ENCODE measurements around the gene FAM209B. TPM values are rescaled to one million over a fixed set of nuclear protein-coding genes. Genes with fewer than 3 reads are reported as not detected.

The FAM209B gene
- total RNA-seq, 6 donors from 2014 or later, result 0.64 to 0.89 TPM; not detected in 4

DNA sequence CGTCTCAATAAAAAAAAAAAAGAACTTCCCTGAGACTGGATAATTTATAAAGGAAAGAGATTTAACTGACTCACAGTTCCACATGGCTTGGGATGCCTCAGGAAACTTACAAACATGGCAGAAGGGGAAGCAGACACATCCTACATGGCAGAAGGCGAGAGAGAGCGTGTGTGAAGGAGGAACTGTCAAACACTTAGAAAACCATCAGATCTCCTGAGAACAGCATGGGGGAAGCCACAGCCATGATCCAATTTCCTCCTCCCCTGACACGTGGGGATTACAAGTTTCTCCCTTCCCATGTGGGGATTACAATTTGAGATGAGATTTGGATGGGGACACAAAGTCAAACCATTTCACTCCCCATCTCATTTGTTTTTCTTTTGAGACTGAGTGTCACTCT, 49.5 kb downstream of the FAM209B start:
- TF ChIP-seq, protein P1, sequence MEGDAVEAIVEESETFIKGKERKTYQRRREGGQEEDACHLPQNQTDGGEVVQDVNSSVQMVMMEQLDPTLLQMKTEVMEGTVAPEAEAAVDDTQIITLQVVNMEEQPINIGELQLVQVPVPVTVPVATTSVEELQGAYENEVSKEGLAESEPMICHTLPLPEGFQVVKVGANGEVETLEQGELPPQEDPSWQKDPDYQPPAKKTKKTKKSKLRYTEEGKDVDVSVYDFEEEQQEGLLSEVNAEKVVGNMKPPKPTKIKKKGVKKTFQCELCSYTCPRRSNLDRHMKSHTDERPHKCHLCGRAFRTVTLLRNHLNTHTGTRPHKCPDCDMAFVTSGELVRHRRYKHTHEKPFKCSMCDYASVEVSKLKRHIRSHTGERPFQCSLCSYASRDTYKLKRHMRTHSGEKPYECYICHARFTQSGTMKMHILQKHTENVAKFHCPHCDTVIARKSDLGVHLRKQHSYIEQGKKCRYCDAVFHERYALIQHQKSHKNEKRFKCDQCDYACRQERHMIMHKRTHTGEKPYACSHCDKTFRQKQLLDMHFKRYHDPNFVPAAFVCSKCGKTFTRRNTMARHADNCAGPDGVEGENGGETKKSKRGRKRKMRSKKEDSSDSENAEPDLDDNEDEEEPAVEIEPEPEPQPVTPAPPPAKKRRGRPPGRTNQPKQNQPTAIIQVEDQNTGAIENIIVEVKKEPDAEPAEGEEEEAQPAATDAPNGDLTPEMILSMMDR (IDR thresholded peaks at IDR 0.05), result no peak
- TF ChIP-seq POLR2A (IDR thresholded peaks at IDR 0.05) (no peak), POLR2AphosphoS5 (IDR thresholded peaks at IDR 0.05) (no peak), EP300 (IDR thresholded peaks at IDR 0.05) (no peak)
- Histone ChIP-seq H3K4me3 (no peak overlapping the region), H3K36me3 (no peaks in the 10 kb centered on the region), H3K4me1 (no peaks in the 10 kb centered on the region), H3K9me3 (no peaks in the 10 kb centered on the region), H3K27ac (no peak overlapping the region), H3K27me3 (no peaks in the 10 kb centered on the region)
- ATAC-seq (ENCODE audit: low FRiP score in 2 of 2) (no peak), DNase-seq (no peak)
- 30 to 39% methylated on average over 4 of the region's 4 CpGs for WGBS, 2 donors

DNA sequence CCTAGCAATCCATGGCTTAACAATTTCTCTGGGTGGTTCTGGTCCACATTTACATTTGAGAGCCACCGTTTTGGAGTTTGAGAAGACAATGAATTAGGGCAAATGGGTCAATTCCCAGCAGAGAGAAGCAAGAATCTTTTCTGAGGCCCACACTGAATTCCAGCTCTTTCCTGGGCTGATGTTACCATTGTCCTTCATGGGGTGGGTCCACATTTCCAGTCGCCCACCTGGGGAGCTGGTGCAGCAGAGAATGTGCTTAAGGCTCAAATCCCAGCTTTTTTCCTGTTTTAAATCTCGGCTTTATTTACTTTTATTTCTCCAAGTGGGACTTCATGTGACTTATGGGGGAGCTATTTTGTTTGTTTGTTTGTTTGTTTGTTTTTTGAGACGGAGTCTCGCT, 51.9 kb downstream of the FAM209B start:
- DNase-seq, result no peak
- Histone ChIP-seq H3K4me3 (no peak overlapping the region), H3K27ac (no peak overlapping the region), H3K36me3 (no peaks in the 10 kb centered on the region), H3K4me1 (no peaks in the 10 kb centered on the region), H3K27me3 (no peaks in the 10 kb centered on the region), H3K9me3 (no peaks in the 10 kb centered on the region)
- ATAC-seq (ENCODE audit: low FRiP score in 2 of 2), result no peak
- WGBS, 2 donors, result 85 to 87% methylated on average over 5 of the region's 5 CpGs
- no peak for TF ChIP-seq POLR2AphosphoS5 (IDR thresholded peaks at IDR 0.05)
- TF ChIP-seq, protein P1 (IDR thresholded peaks at IDR 0.05), result no peak
- TF ChIP-seq EP300 (IDR thresholded peaks at IDR 0.05), result no peak
- no peak for TF ChIP-seq POLR2A (IDR thresholded peaks at IDR 0.05)

Other genes starting within 250 kb of the FAM209B start
- 10 to 100 TPM; 15.0 to 41.2 (median 31.6) TPM for gene FAM210B, start 174.3 kb upstream of the FAM209B start, total RNA-seq
- 1 to 10 TPM in 4 of 6 donors, under 1 TPM in 1, not detected in 1; 0.44 to 3.9 (median 3.3) TPM for gene AURKA, start 141.0 kb upstream of the FAM209B start, total RNA-seq
- 10 to 100 TPM in 5 of 6 donors, 1 to 10 TPM in 1; 3.3 to 30.5 (median 22.5) TPM for gene CSTF1, start 140.6 kb upstream of the FAM209B start, total RNA-seq
- gene CASS4, start 121.0 kb upstream of the FAM209B start, total RNA-seq, result 10 to 100 TPM; 13.4 to 31.4 (median 19.5) TPM
- gene RTF2, start 64.6 kb upstream of the FAM209B start, total RNA-seq, result 10 to 100 TPM; 35.6 to 87.8 (median 63.5) TPM
- gene FAM209A, start 8.5 kb upstream of the FAM209B start, total RNA-seq, result 1 to 10 TPM in 2 of 6 donors, under 1 TPM in 2, not detected in 2; 0.47 to 5.2 (median 1.1) TPM
- gene TFAP2C, start 96.1 kb downstream of the FAM209B start, total RNA-seq, result 1 to 10 TPM; 3.0 to 9.4 (median 5.4) TPM

Data from upper lobe of left lung (tissue), 6 donors.